Measurements from ENCODE around the gene MEIOC.
"Not testable (repeated sequence)": the region's sequence is repeated elsewhere in the genome, so short reads cannot be mapped to it uniquely, and the experiment has no call there.

MEIOC gene

DNA sequence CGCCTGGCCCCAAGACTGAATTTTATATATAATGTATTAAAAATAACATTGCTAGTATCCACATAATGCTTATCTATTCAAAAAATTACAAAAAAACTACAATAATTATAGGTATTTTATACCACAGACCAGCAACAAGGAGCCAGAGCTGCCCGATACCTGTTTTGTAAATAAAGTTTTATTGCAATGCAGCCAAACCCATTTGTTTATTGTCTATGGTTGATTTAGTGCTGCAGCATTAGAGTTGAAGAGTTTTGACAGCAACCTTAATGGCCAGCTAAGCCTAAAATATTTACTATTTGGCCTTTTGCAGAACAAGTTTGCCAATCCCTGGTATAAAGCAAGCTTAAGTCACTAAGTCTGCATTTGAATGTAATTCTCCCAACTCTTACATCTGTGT lies 5.6 kb downstream of the MEIOC start:
- no peak for TF ChIP-seq JUND (IDR thresholded peaks at IDR 0.05; ENCODE audit: low read depth)
- in situ Hi-C loops (cut with HindIII; ENCODE audit: low pct_unique_long_range_greater_than_20kb, low sequenced_read_pairs): no loop called here
- DNase-seq (ENCODE audit: low read depth in 1 of 2, low spot score in 1 of 2): no peak

DNA sequence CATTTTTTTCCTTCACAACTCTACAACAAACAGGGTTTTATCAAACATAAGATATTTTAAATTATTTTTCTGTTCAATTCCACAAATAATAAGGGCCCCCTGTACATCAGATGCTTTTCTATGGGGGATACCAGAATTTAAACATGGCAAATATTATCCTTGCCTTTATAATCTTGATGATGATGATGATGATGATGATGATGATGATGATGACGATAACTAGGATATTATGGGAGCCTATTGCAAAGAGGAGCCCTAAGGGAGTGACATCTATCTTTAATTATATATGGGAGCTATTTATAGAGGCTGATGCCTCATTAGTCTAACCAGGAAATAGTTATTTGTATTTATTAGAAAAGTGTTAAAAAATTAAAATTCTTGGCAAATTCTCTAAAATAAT lies 6.8 kb downstream of the MEIOC start:
- in situ Hi-C loops (cut with HindIII; ENCODE audit: low pct_unique_long_range_greater_than_20kb, low sequenced_read_pairs): no loop called here

DNA sequence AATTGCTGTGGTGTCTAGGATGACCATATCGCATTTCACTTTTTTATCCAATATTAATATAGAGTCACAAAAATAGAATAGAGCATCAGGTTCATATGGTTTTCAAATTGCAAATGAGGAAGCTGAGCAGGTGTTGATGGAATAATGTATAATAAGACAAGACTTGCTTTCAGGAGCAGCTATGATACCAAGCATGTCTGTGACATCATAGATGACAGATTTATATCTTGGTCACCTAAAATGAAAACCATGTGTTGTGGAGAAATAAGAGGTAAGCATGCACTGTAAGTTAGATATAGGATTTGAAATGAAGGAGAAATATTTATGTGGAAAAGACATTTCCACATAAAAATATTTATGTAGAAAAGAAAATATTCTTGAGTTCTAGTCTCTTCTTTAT lies 8.6 kb downstream of the MEIOC start:
- no peak for DNase-seq (ENCODE audit: low read depth in 1 of 2, low spot score in 1 of 2)
- in situ Hi-C loops (cut with HindIII; ENCODE audit: low pct_unique_long_range_greater_than_20kb, low sequenced_read_pairs): no loop called here
- no peak for TF ChIP-seq JUND (IDR thresholded peaks at IDR 0.05; ENCODE audit: low read depth)

More for the DNA sequence above, 6.8 kb downstream of the MEIOC start:
- DNase-seq (ENCODE audit: low read depth in 1 of 2, low spot score in 1 of 2): no peak
- no peak for TF ChIP-seq JUND (IDR thresholded peaks at IDR 0.05; ENCODE audit: low read depth)

DNA sequence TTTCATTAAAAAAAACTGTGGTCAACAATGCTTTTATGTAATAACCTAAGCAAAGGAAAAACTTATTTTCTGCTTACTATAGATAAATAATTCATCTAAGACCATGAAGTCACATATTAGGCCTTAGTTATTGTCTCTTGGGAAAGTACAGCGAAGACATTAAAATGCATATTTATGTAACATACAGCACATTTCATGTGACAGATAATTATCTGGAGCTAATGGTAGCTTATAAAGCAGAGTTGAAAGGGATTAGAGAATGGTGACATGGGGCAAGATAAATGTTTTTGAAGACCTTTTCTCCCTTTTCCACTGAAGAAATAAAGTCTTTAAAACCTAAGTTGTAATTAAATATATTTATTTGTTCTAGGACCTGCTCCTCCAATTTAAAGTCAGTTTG lies 9.7 kb downstream of the MEIOC start:
- TF ChIP-seq JUND (IDR thresholded peaks at IDR 0.05; ENCODE audit: low read depth): no peak
- DNase-seq (ENCODE audit: low read depth in 1 of 2, low spot score in 1 of 2): no peak
- in situ Hi-C loops (cut with HindIII; ENCODE audit: low pct_unique_long_range_greater_than_20kb, low sequenced_read_pairs): no loop called here

DNA sequence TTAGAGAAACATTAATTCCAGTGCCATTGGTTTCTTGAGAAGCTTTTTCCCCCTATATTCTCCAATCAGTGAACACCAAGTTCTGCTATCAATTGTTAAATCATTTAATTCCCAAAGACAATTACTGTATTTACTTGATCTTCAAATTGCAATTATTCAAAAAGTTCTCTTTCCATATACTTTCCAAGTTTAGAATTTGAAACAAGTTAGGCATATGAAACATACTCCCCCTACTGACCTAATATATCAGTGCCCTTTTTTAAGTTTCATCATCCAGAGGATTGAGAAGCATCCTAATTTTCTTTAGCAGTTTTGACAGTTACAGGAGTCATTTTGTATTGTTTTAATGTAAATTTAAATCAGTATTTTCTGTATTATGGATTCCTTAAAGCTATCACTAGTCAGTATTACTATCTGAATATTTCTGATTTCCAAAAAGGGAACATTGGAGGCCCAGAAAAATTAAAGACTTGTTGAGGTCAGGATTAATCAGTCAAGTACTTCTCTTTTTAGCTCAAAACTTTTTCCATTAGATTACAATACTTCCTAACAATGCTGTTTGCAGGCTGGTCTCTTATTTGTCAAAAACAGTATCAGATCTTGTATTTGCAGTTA lies 16.3 kb downstream of the MEIOC start:
- DNase-seq (ENCODE audit: low read depth in 1 of 2, low spot score in 1 of 2): peak in 1 of 2 experiments; percentile 52
- in situ Hi-C loops (cut with HindIII; ENCODE audit: low pct_unique_long_range_greater_than_20kb, low sequenced_read_pairs): no loop called here
- no peak for TF ChIP-seq JUND (IDR thresholded peaks at IDR 0.05; ENCODE audit: low read depth)

DNA sequence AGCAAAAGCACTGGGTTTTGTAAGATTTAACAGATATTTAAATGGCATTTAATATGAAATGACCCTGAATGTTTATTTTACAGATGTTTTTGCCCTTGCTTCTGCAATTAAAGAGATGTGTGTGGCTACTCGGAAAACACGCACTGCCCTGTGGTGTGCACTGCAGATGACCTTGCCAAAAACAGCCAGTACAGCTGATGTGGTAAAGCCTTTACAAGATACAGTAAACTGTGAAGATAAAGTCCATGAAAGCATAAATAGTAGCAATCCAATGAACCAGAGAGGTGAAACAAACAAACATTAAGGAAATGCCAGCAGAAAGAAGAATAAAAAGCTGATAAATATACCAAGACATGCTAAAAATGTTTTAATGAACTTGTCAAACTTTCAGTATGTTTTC lies 17.6 kb downstream of the MEIOC start:
- TF ChIP-seq JUND (IDR thresholded peaks at IDR 0.05; ENCODE audit: low read depth): no peak
- no peak for DNase-seq (ENCODE audit: low read depth in 1 of 2, low spot score in 1 of 2)
- in situ Hi-C loops (cut with HindIII; ENCODE audit: low pct_unique_long_range_greater_than_20kb, low sequenced_read_pairs): no loop called here

DNA sequence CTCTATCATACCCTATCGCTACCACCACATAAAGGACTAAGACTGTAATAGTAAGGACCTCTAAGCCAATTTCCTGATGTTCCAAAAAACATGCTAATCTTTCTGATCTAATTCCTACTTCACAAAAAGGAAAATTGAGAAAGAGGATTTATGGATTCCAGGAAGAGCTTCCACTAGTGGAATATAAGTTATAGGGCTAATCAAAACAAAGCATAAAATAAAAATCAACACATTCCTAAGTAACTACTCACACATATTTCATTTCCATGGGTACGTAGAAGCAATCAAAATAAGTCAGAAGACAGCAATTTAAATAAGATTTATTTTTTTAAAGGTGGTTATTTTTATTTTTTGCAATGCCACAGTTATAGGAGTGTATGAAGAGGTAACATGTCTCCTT lies 20.9 kb downstream of the MEIOC start:
- no peak for TF ChIP-seq JUND (IDR thresholded peaks at IDR 0.05; ENCODE audit: low read depth)
- no peak for DNase-seq (ENCODE audit: low read depth in 1 of 2, low spot score in 1 of 2)
- in situ Hi-C loops (cut with HindIII; ENCODE audit: low pct_unique_long_range_greater_than_20kb, low sequenced_read_pairs): no loop called here

DNA sequence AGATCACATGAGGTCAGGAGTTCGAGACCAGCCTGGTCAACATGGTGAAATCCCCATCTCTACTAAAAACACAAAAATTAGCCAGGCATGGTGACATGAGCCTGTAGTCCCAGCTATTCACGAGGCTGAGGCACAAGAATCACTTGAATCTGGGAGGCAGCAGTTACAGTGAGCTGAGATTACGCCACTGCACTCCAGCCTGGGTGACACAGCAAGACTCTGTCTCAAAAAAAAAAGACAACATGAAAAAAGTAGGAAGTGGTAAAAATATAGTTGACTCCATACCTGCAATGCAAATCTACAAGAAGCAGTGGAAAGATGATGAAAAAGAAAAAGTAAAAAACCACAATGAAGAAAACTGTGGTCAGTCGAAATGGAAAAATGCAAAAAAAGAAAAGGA lies 27.0 kb downstream of the MEIOC start:
- in situ Hi-C loops (cut with HindIII; ENCODE audit: low pct_unique_long_range_greater_than_20kb, low sequenced_read_pairs); DNase-seq (ENCODE audit: low read depth in 1 of 2, low spot score in 1 of 2): not testable (repeated sequence)

DNA sequence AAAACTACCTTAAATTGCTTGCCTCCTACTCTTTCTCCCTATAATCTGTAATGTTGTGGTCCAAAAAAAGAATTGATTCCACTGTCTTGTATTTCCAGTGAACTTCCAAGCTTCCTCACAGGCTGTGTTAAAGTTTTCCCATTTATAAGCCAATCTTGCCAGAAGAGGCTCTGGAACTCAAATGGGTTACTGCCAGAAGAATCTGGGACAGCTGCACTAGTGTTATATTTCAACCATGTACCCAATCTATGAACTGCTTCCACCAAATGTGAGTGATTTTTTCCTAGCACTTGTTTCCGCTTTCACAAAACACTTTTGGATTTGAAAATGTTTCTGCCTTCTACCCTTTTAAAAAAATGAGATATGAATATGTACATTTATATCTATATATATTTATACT lies 31.5 kb downstream of the MEIOC start:
- in situ Hi-C loops (cut with HindIII; ENCODE audit: low pct_unique_long_range_greater_than_20kb, low sequenced_read_pairs): no loop called here
- DNase-seq (ENCODE audit: low read depth in 1 of 2, low spot score in 1 of 2): no peak
- TF ChIP-seq JUND (IDR thresholded peaks at IDR 0.05; ENCODE audit: low read depth): no peak

DNA sequence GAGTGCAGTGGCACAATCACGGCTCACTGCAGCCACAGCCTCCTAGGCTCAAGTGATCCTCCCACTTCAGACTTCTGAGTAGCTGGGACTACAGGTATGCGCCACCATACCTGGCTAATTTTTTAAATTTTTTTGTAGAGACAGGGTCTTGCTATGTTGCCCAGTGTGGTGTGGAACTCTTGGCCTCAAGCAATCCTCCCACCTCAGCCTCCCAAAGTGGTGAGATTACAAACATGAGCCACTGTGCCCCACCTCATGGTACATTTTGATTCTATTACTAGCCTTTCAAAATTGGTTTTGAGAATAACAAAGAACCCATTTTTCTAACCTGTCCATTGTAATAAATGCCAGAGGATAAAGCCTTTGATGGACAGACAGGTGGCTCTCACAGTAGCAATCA lies 31.9 kb downstream of the MEIOC start:
- TF ChIP-seq JUND (IDR thresholded peaks at IDR 0.05; ENCODE audit: low read depth): no peak
- in situ Hi-C loops (cut with HindIII; ENCODE audit: low pct_unique_long_range_greater_than_20kb, low sequenced_read_pairs): no loop called here
- DNase-seq (ENCODE audit: low read depth in 1 of 2, low spot score in 1 of 2): no peak

DNA sequence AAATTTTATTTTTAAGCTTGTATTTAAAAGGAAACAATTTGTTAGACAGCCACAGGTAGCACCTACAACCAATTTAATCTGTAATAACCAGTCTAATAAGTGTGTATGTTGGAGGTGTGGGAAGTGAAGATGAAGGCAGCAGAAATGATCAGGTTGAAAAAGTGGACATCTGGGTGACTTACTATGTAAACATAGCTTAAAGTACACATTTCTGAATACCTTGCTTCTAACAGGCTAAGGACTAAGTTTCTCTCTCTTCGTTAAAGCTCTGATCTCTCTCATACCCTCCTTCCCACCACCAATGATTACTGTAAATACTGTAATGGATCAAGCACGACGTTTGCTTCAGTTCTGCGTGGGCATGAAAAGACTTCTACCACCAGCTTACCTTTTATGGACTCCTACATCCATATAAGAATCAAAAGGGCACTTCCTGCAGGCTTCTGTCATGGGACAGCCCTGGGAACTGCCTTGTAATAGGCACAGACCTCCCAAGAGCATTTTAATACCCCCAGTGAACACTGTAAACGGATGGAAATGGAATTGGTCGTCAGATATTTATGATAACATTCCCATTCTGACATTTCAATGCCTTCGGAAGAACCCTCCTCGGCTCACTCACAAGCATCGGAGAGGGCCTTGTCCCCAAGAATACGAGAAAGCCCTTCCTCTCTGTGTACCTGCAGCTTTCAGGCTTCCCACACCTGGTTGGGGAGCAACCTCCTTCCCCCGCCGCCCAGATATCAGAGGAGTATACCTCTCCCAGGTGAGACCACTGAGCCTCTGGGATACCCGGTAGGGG lies 32.6 kb downstream of the MEIOC start:
- no peak for TF ChIP-seq JUND (IDR thresholded peaks at IDR 0.05; ENCODE audit: low read depth)
- in situ Hi-C loops (cut with HindIII; ENCODE audit: low pct_unique_long_range_greater_than_20kb, low sequenced_read_pairs): no loop called here
- DNase-seq (ENCODE audit: low read depth in 1 of 2, low spot score in 1 of 2): peak in 1 of 2 experiments; percentile 24

DNA sequence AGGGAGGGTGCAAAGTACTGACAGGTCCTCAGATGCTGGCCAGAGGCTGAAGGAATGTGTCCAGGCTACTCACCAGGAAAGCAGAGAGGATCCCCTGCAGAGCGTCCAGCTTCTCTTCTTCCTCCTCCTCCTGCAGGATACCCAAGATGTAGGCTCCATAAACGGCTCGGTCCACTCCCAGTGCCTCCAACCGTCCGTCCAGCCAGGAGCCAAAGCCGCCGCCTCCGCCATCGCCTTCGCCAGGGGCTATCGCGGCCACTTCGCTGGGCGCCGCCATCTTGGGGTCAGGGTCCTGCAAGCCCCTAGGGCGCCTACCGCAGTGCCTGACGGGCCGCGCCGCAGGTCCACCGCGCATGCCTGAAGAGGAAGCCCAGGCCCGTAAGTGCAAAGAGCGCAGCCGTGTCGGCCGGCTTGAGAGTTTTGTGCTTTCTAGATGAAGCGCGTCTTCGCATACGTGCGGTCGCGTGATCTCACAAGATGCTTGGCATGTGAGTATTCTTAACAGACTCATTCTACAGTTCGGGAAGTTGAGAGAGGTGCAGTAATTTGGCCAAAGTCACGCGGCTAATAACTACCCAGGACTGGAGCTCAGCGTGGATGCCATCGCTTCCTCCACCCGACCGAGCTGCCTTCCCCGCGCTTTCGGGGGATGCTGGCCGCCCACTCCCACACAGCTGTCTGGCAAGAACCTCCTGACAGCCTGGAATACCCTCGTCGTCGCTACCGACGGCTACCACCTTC lies 33.4 kb downstream of the MEIOC start, which contains the start of gene CCDC43:
TSS of gene CCDC43 (minus strand) at position 300 of the 741 bp plus-strand sequence. CDS start at position 277, 23 bp downstream.
- in situ Hi-C loops (cut with HindIII; ENCODE audit: low pct_unique_long_range_greater_than_20kb, low sequenced_read_pairs): no loop called here
- peak; percentile 93 to 94 for DNase-seq (ENCODE audit: low read depth in 1 of 2, low spot score in 1 of 2)
- TF ChIP-seq JUND (IDR thresholded peaks at IDR 0.05; ENCODE audit: low read depth): no peak

DNA sequence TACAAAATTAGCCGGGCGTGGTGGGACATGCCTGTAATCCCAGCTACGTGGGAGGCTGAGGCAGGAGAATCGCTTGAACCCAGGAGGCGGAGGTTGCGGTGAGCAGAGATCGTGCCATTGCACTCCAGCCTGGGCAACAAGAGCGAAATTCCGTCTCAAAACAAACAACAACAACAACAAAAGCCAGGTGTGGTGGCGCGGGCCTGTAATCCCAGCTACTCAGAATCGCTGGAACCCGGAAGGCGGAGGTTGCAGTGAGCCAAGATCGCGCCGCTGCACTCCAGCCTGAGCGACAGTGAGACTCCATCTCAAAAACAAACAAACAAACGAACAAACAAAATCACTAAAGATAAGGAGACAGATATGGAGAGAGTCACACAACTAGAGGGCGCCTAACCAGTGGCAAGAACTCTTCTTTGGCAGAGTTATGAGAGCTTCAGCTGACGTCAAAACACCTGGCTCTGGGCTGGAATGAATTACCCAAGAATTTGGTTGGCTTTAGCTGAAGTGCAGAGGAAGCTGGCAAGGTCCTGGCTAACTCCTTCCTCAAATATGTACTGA lies 34.6 kb downstream of the MEIOC start:
- in situ Hi-C loops (cut with HindIII; ENCODE audit: low pct_unique_long_range_greater_than_20kb, low sequenced_read_pairs): not testable (repeated sequence)
- peak; percentile 11 to 61 for DNase-seq (ENCODE audit: low read depth in 1 of 2, low spot score in 1 of 2)
